ENCODE measurements around the gene PAQR4. TPM values are rescaled to one million over a fixed set of nuclear protein-coding genes. Genes with fewer than 3 reads are reported as not detected.

PAQR4 gene
- total RNA-seq, 1 experiment from 2014 or later = 20.5 TPM

DNA sequence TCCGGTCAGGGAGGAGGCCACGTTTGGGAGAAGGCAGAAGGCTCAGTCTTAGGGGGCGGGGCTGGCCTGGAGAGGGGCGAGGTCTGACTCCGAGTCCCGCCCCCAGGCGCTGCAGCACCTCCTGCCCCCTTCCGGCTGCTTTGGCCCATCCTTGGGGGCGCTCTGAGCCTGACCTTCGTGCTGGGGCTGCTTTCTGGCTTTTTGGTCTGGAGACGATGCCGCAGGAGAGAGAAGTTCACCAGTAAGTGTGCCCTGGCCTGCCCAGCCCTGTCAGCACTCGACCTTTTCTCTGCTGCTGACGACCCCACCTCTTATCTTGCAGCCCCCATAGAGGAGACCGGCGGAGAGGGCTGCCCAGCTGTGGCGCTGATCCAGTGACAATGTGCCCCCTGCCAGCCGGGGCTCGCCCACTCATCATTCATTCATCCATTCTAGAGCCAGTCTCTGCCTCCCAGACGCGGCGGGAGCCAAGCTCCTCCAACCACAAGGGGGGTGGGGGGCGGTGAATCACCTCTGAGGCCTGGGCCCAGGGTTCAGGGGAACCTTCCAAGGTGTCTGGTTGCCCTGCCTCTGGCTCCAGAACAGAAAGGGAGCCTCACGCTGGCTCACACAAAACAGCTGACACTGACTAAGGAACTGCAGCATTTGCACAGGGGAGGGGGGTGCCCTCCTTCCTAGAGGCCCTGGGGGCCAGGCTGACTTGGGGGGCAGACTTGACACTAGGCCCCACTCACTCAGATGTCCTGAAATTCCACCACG lies 52.5 kb downstream of the PAQR4 start:
- peak; percentile 98 for DNase-seq (ENCODE audit: low read depth)

DNA sequence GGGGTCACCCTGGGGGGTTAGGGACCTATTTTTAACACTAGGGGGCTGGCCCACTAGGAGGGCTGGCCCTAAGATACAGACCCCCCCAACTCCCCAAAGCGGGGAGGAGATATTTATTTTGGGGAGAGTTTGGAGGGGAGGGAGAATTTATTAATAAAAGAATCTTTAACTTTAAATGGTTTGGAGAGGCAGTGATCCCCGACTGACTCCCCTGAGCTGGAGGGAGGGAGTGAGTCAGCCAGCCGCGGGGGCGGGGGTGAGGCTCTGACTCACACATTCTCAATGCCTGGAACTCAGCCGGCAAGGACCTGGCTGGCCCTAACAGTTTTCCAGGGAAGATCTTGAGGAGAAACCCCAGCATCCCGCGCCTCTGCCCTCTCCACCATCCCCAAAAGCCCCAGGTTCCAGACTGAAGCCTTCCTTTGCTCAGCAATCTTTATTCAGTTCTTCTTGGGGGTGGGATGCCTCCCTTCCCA lies 53.1 kb downstream of the PAQR4 start:
- peak; percentile 95 for DNase-seq (ENCODE audit: low read depth)

- no peak for DNase-seq (ENCODE audit: low read depth)
These were observed 53.7 kb downstream of the PAQR4 start for GRCh38 chr16:3022684-3023414.

Other genes with a start within 250 kb of the PAQR4 start
- 0.06 TPM in 1 of 2 replicates, not detected in the other for gene PRSS27, start 249.1 kb upstream of the PAQR4 start, total RNA-seq (2014; rRNA removed; shearing (Covaris generic))
- gene SRRM2, start 216.7 kb upstream of the PAQR4 start, total RNA-seq (2014; rRNA removed; shearing (Covaris generic)) = 18.3 and 32.6 TPM in 2 replicates
- 200 and 262 TPM in 2 replicates for gene ELOB, start 192.1 kb upstream of the PAQR4 start, total RNA-seq (2014; rRNA removed; shearing (Covaris generic))
- gene PRSS33, start 181.8 kb upstream of the PAQR4 start, total RNA-seq (2014; rRNA removed; shearing (Covaris generic)) = not detected in 2 replicates
- not detected in 2 replicates for gene PRSS41, start 170.9 kb upstream of the PAQR4 start, total RNA-seq (2014; rRNA removed; shearing (Covaris generic))
- not detected in 2 replicates for gene PRSS21, start 152.1 kb upstream of the PAQR4 start, total RNA-seq (2014; rRNA removed; shearing (Covaris generic))
- gene ZG16B, start 139.0 kb upstream of the PAQR4 start, total RNA-seq (2014; rRNA removed; shearing (Covaris generic)) = 0.17 and 2.0 TPM in 2 replicates
- 0.11 TPM in 1 of 2 replicates, not detected in the other for gene PRSS22, start 111.2 kb upstream of the PAQR4 start, total RNA-seq (2014; rRNA removed; shearing (Covaris generic))
- 28.3 and 71.6 TPM in 2 replicates for gene FLYWCH2, start 86.1 kb upstream of the PAQR4 start, total RNA-seq (2014; rRNA removed; shearing (Covaris generic))
- gene FLYWCH1, start 57.4 kb upstream of the PAQR4 start, total RNA-seq (2014; rRNA removed; shearing (Covaris generic)) = 32.3 and 42.3 TPM in 2 replicates
- 0.39 and 1.3 TPM in 2 replicates for gene KREMEN2, start 5.1 kb upstream of the PAQR4 start, total RNA-seq (2014; rRNA removed; shearing (Covaris generic))
- gene PKMYT1, start 11.1 kb downstream of the PAQR4 start, total RNA-seq (2014; rRNA removed; shearing (Covaris generic)) = 48.6 and 70.3 TPM in 2 replicates
- not detected in 2 replicates for gene CLDN9, start 43.6 kb downstream of the PAQR4 start, total RNA-seq (2014; rRNA removed; shearing (Covaris generic))
- gene CLDN6, start 48.8 kb downstream of the PAQR4 start, total RNA-seq (2014; rRNA removed; shearing (Covaris generic)) = not detected in 2 replicates
- 307 and 390 TPM in 2 replicates for gene TNFRSF12A, start 51.0 kb downstream of the PAQR4 start, total RNA-seq (2014; rRNA removed; shearing (Covaris generic))
- 1.8 and 4.7 TPM in 2 replicates for gene HCFC1R1, start 54.6 kb downstream of the PAQR4 start, total RNA-seq (2014; rRNA removed; shearing (Covaris generic))
- 24.0 and 25.5 TPM in 2 replicates for gene THOC6, start 54.7 kb downstream of the PAQR4 start, total RNA-seq (2014; rRNA removed; shearing (Covaris generic))
- gene BICDL2, start 67.6 kb downstream of the PAQR4 start, total RNA-seq (2014; rRNA removed; shearing (Covaris generic)) = not detected in 2 replicates
- 0.17 and 0.54 TPM in 2 replicates for gene MMP25, start 77.2 kb downstream of the PAQR4 start, total RNA-seq (2014; rRNA removed; shearing (Covaris generic))
- 362 and 393 TPM in 2 replicates for gene IL32, start 96.3 kb downstream of the PAQR4 start, total RNA-seq (2014; rRNA removed; shearing (Covaris generic))
- not detected in 2 replicates for gene ZSCAN10, start 129.9 kb downstream of the PAQR4 start, total RNA-seq (2014; rRNA removed; shearing (Covaris generic))
- gene ZNF205, start 143.2 kb downstream of the PAQR4 start, total RNA-seq (2014; rRNA removed; shearing (Covaris generic)) = 6.6 and 10.5 TPM in 2 replicates
- gene ZNF213, start 165.7 kb downstream of the PAQR4 start, total RNA-seq (2014; rRNA removed; shearing (Covaris generic)) = 3.7 and 5.6 TPM in 2 replicates
- not detected in 2 replicates for gene OR1F1, start 218.9 kb downstream of the PAQR4 start, total RNA-seq (2014; rRNA removed; shearing (Covaris generic))

All from Daoy (cell line).